Activated CD8-positive, alpha-beta memory T cell treated with anti-CD3 and anti-CD28 coated beads, Interleukin-2, amount 50 U/mL, for 24 hours (primary cell): Measurements from ENCODE around the gene NFATC3.

ENCODE experiments used
- DNase-seq: peaks from one replicate; pipeline ENCODE4 v3.0.0-alpha.2; 2020; ENCODE audit errors: extremely low read depth

NFATC3 gene

DNA sequence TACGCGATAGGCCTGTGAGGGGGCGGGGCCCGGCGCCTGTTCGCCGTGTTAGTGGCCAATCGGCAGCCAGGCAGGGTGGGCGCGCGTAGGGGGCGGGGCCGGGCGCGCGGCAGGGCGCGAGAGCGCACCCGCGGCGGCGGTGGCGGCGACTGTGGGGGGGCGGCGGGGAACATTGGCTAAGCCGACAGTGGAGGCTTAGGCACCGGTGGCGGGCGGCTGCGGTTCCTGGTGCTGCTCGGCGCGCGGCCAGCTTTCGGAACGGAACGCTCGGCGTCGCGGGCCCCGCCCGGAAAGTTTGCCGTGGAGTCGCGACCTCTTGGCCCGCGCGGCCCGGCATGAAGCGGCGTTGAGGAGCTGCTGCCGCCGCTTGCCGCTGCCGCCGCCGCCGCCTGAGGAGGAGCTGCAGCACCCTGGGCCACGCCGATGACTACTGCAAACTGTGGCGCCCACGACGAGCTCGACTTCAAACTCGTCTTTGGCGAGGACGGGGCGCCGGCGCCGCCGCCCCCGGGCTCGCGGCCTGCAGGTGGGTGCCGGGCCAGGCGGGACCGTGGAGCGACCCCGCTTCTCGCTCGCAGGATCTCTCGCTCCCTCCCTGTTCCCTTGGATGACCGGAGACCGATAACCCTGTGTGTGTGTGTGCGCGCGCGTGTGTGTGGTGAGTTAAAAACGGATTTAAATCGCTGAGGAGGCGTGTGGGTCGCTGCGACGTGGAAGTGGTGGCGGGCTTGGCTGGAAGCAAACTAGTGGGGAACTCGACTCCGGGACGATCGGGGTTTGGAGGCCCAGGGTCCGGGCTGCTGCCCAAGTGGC lies at the start of gene NFATC3:
Gene NFATC3 (plus strand): TSS at position 112 of the 813 bp plus-strand sequence. CDS start 312 bp downstream, at position 424.
- peak; percentile 98 for DNase-seq

DNA sequence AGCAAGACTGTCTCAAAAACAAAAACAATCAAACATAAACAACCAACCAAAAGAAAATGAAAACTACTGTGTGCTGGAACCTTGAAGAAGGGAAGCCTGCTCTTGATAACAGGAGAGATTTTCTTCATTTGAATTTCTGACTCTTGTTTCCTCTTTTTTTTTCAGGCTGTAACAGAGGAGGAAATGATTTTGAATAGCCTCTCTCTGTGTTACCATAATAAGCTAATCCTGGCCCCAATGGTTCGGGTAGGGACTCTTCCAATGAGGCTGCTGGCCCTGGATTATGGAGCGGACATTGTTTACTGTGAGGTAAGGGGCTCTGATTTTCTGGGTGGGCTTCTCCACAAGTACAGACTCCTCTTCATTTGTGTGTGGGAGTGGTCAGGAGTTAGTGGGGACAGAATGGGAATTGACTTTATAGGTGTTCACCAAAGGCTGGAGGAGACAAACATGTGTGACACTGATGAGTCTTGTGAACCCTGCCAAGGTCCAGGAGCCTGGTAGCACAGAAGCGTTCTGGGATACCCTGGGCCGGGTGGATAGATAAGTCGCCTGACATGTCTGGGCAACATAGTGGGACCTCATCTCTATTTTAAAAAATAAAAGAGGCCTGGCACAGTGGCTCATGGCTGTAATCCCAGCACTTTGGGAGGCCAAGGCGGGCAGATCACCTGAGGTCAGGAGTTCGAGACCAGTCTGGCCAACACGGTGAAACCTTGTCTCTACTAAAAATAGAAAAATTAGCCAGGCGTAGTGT lies 47.2 kb upstream of the NFATC3 start:
- DNase-seq, result no peak

- peak; percentile 72 for DNase-seq
Measured at GRCh38 chr16:68040506-68041288, 44.5 kb upstream of the NFATC3 start.

DNA sequence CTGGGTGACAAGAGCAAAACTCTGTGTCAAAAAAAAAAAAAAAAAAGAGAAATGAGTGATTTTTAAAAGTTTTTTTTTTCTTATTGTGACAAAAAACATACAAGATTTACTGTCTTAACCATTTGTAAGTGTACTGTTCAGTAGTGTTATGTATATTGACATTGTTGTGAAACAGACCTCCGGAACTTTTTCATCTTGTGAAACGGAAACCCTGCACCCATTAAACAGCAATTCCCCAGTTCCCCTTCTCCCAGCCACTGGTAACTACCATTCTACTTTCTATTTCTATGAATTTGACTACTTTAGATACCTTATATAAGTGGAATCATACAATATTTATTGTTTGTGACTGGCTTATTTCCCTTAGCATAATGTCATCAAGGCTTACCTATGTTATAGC lies 43.4 kb upstream of the NFATC3 start:
- DNase-seq, result no peak

- DNase-seq, result no peak
Measured at GRCh38 chr16:68046106-68046505, 39.1 kb upstream of the NFATC3 start.

DNA sequence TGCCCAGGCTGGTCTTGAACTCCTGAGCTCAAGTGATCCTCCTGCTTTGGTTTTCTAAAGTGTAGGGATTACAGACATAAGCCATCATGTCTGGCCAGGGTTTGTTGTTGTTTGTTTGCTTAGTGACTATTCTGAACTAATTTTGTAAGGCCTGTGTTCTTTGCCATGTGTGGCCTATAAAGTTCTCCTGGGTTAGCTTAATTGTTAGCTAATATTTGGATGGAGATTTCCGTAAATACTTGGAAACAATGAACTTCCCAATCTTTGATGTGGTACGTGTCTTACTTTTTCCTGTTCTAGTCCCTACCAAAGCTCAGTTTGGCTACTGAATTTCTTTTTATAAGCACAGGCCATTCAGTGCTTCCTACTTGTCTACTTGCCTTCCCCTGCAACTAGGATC lies 37.2 kb upstream of the NFATC3 start:
- DNase-seq, result no peak

- no peak for DNase-seq
Measured at GRCh38 chr16:68049449-68049848, 35.7 kb upstream of the NFATC3 start.

DNA sequence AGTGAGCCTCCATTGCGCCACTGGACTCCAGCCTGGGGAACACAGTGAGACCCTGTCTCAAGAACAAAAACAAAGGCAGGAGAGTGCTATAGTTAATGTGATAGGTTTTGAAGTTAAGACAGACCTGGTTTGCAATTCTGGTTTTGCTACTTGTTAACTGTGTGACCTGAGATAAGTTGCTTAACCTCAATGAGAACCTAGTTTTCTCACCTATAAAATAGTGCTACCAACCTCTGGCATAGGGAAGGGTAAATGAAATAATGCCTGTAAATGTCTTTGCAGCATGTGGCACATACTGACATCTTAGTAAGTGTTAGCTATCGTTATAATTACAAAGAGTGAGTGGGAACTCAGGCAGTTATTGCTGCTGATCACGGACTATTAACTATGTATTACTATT lies 29.8 kb upstream of the NFATC3 start:
- no peak for DNase-seq

- no peak for DNase-seq
Measured at GRCh38 chr16:68059804-68060203, 25.4 kb upstream of the NFATC3 start.

DNA sequence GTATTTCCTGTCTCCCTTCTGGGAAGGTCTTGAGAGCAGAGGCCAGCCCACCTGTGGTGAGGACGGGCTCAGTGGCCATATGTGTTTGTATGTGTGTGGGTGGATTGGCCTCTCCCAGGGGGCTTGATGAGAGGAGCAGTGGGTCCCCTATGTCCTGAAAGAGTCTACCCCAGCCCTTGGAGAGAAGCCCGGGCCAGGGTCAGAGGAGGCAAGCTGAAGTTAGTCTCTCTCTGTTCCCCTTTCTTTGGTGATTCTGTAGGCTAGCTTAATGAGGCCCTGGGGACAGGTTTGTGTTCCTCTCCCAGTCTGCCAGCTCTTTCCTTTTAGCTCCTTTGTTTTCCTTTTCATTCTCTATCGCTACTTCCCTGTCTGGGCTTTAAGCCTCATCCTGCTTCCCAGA lies 23.8 kb upstream of the NFATC3 start:
- DNase-seq, result no peak

- DNase-seq, result no peak
Measured at GRCh38 chr16:68062910-68063393, 22.2 kb upstream of the NFATC3 start.

- DNase-seq, result peak; percentile 46
Measured at GRCh38 chr16:68064791-68065365, 20.3 kb upstream of the NFATC3 start.

DNA sequence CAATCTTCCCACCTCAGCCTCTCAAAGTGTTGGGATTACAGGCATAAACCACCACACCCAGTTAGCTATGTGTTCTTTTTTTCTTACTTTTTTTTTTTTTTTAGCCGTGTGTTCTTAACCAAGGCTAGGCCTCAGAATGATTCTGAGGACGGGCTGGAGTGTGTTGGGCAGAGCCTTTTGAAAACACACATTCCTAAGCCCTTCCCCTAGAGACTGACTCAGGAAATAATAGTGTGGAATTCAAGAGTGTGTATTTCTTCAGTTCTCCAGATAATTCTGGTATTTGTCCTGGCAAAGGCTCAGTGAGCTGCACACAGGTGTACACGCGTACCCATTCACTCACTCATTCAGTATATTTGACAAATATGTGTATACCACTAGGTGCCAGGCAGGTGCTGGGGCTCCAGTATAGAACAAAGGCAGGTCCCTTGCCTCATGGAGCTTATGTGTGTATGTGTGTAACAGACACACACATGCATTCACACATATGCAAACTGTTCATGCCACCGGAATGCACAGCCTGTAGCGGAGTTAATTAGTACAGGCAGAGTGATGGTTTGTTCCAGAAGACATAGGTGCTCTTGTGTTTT lies 19.4 kb upstream of the NFATC3 start:
- no peak for DNase-seq

GRCh38 chr16:68066763-68067162 lies 18.4 kb upstream of the NFATC3 start:
- no peak for DNase-seq

GRCh38 chr16:68068926-68069325 lies 16.2 kb upstream of the NFATC3 start:
- no peak for DNase-seq

DNA sequence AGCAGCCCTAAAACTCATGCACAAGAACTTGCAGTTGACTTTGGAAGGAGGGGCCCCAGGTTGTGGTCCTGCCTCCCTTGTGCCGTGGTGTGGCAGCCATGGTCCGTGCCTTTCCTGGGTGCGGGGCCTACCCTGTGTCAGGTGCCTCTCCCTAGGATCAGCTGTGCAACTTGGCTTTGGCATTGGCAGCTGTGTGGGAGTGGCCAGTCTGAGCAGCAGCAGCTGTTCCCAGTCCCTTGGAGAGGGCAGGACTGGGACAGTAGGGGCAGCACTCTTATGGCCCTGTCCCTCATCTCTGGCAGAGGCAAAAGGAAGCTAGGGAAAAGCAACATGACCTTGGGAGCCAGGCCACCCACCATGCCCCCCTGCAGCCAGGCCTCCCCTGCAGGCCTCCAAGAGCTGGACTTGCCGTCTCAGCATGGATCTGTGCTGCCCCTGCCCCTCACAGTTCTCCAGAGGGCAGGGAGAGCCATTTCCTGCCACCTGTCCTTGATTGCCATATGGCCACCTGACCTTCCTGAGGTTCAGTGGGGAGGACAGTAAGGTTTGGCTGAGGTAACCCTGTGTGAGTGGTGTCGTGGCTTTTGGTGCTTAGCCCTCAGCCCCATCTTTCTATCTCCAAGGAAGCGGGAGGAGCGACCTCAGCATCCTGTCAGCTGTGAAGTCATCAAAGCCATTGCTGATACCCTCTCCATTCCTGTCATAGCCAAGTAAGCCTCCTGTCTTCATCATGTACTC lies 15.5 kb upstream of the NFATC3 start:
- DNase-seq, result no peak

- DNase-seq, result no peak
Measured at GRCh38 chr16:68070249-68070730, 14.9 kb upstream of the NFATC3 start.

GRCh38 chr16:68070806-68071517 lies 14.2 kb upstream of the NFATC3 start:
- no peak for DNase-seq

DNA sequence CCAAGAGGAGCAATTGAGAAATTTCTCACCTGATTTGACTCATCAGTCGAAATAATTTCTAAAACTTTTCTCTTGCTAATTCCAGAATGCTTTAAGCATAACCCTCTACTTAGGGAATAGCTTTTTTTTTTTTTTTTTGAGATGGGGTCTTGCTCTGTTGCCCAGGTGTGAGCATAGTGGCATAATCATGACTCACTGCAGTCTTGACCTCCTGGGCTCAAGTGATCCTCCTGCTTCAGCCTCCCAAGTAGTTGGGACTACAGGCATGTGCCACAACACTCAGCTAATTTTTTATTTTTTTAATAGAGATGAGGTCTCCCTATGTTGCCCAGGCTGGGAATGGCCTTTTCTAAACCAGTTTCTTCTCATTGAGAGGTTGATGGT lies 13.7 kb upstream of the NFATC3 start:
- DNase-seq, result no peak
